Activated naive CD4-positive, alpha-beta T cell (primary cell): ENCODE results near the gene ATP1B3.
"Not testable (repeated sequence)": the region's sequence is repeated elsewhere in the genome, so short reads cannot be mapped to it uniquely, and the experiment has no call there.

Experiments
- DNase-seq, 4 experiments: peaks; one replicate each; lab custom pipeline; 2025; lab: John Stamatoyannopoulos, UW

ATP1B3 gene

DNA sequence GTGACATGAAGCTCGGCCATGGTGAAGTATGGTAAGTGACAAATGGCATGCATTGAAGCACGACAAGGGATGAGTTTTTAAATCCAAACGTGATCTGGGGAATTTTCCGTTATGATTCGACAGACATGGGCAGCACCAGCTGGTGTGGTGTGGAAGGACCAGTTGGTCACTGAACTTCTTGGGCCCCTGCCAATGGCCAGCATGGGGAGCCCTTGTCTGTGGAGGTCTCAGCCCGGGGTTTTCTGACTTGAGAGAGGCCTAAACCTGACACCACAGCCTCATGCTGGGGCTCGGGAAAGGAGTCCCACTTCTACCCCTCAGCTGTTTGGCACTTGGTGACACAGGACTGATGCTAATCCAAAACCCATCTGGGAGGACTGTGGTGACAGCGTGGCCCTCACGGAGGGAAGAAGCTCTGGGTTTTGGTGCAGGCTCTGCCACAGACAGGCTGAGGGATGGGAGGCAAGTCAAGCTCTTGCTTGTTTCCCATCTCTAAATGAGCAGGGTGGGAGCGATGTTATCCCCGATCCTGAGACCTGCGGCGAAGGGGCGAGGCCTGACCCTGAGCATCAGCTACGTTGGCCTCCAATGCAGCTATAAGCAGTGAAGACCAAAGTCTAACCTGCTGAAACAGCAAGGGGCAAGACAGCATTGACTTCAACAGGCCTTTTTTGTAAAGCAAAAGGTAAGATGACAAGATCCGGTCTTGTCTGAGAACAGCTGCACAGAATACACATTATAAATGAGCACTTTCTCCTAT, 69.5 kb downstream of the ATP1B3 start:
- DNase-seq, result no peak

DNA sequence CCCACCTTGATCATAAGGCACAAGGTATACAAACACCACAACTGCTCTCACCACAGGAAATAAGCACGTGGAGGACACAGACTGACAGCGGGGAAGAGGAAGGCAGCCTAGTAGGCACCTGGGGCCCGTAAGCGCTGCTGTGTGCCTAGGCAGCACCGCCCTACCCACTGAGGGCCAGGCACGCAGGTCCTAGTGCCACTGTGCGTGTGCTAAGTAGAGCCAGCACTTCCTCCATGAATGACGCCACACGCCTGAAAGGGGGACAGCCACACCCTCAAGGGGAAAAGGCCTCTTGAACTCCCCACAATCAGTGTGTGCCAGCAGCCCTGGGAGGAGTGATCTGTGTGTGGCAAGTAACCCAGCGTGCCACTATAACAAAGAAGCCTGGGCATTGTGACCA, 73.0 kb downstream of the ATP1B3 start:
- no peak for DNase-seq

- no peak for DNase-seq
These were observed 73.5 kb downstream of the ATP1B3 start for GRCh38 chr3:141949972-141950371.

DNA sequence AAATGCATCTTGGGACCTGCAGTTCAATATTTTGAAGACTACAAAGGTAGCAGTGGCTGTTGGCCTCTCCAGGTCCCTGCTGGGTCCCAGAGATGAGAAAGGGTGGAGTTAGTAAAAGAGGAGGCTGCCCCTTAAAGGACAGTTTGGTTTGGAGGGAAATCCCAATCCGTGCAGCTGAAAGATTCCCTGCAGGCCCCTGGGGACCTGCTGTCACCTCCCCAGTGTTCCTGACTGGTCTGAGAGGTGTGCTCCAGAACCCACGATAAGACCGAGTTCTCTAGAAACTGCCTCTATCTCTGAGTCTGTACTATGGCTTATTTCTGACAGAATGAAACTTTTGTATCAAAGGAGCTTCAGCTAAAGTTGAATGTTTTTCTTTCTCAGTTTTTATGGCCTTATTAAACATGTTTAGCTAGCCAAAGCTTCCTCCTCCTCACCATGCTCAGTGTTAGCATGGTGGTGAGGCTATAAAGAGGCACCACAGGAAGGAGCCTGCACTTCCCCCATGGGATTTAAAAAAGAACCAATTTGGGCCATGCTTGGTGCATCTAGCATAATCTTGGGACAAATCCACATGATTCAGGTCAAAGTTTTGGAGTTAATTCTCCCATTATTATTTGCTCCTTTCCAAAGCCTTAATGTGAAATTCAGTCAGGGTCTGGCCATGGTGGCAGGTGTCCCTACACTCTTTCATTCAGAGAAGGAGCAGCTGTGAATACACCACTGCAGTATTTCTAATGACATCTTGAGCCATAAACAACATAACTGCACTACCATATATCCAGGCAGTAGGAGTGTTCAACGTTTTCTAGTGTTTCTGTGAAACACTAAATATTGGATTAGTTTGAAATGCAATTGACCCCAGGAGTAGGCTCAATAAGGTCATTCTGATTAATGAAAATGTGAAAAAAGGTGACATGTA, 74.4 kb downstream of the ATP1B3 start:
- DNase-seq, result no peak

- DNase-seq, result no peak
These were observed 76.2 kb downstream of the ATP1B3 start for GRCh38 chr3:141952611-141953010.

- DNase-seq, result no peak
These were observed 78.7 kb downstream of the ATP1B3 start for GRCh38 chr3:141955175-141955574.

DNA sequence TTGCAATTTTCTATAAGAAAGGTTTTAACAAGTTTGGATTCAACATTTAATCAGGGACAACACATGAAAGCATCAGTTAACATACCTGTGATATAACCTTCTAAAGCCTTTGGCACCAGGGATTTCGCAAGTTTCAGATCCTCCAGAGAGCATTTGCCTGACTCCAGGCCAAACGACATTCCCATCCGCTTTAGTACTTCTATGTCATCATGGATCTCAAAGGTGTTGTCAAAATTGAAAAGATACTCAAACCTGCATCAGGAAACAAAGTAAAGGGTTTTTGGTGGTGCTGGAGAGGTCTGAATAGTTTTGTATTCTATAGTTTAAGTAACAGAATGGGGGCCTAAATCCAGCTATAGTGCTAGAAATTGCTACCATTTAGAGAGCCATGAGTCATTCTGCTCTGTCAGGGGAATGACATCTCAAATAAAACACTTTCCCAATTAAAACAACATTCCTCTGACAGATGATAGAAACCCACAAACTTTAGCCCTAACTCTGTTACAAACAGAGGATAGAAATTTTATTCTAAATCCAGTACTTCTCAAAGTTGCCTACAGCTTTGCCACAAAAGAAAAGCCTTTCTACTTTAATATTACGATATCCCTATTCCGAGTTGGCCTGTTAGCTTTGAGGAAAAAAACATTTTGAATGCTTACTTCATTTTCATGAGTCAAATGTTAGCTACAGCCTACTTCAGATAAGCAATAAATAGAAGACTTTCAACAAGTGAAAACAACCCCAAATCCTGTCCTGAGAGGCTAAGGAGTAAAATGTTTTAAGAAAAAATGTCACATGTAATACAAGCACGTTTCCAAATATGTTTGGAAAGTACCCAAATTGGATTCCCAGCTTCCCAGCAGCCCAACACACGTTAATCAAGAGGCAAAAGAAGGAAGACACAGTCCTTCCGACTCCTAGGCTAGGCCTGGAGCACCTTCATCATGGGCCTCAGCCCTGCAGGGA, 83.4 kb downstream of the ATP1B3 start:
- DNase-seq, result no peak

DNA sequence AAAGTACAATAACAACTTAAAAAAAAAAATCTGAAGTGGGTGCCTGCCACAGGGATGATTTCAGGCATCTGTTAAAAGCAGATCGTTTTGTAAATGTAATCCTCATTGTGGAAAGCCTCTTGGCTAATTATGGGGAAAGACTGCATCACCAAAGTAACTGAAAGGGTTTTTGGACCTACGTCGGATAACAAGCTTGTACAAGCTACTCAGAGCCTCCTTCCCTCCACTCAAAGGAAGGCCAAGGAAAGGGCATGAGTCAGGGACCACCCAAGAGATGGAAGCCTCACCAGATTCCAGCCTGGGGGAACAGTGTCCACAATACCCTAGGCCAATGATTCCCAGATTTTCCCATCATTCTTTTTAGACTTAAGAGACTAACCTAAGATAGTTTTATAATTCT, 84.3 kb downstream of the ATP1B3 start:
- DNase-seq, result no peak

- no peak for DNase-seq
These were observed 86.9 kb downstream of the ATP1B3 start for GRCh38 chr3:141963301-141963700.

DNA sequence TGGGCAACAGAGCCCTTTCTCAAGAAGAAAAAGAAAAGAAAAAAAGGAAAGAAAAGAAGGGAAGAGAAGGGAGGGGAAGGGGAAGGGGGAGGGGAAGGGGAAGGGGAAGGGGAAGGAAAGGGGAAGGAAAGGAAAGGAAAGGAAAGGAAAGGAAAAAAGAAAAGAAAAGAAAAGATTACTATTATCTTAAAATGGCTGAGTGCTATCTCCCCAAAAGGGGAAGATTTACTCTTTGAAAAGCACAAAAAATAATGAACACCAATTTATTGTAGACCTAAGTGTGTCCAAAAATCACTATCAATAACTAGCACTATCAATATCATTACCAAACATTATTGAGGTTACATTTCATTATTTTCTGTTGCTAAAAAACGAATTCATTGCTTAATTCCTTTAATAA, 89.0 kb downstream of the ATP1B3 start:
- no peak for DNase-seq

DNA sequence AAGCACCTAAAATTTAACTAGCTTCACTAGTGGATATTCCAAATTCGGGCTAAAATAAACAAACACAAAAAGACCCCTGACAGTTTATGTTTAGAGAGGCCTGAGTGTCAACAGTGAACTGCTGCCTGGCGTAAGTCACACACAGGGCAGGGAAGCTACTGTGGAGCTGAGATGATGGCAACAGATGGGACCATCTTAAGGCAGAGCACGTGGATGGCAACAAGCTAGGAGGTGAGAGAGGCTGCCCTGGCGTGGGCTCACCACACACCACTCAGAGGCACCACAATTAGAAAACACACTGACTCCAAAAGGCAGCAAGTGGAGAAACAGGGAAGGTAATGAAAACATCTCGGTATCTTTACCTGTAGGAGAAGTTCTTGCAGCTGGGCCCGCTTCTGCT, 93.3 kb downstream of the ATP1B3 start:
- no peak for DNase-seq

DNA sequence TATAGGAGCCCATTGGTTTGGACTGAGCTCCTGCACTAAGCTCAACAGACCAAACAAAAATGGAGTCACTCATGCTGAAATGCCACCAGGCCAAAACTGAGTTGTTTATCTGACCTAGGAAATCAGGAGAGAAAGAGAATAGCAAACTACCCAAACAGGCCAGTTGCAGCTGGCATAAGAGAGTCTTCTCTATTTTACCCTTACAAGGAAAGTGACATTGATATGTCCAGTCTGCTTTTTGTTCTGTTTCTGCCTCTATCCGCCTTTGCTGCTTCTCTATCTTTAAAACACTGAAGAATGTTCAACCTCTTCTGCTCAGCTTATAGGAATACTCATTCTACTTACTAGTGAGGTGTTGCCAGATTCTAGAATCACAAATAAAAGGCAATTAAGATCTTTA, 95.1 kb downstream of the ATP1B3 start:
- DNase-seq, result no peak

GRCh38 chr3:141972399-141972798, 96.0 kb downstream of the ATP1B3 start:
- no peak for DNase-seq

DNA sequence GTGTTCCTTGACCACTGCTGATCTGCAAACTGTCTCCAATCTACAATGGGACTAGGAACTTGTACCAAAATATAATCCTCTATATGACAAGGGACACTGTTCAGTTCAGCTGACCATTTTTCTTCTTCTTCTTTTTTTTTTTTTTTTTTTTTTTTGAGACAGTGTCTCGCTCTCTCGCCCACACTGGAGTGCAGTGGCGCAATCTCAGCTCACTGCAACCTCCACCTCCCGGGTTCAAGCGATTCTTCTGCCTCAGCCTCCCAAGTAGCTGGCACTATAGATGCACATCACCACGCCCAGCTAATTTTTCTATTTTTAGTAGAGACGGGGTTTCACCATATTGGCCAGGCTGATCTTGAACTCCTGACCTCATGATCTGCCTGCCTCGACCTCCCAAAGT, 98.3 kb downstream of the ATP1B3 start:
- DNase-seq, result not testable (repeated sequence)
